IMR-90 (cell line): Measurements from ENCODE around the gene HSPG2.

Experiments used
- BHLHE40 ChIP-seq: fragments of 150-350 bp; IDR thresholded peaks from 2 replicates; pipeline ENCODE4 v1.6.1; 2016; ENCODE audit warnings: mild to moderate bottlenecking, low read depth, low read length
- CEBPB ChIP-seq: IDR thresholded peaks from 2 replicates; pipeline ENCODE4 v1.6.1; 2012; ENCODE audit warnings: low read depth, low read length, improper control_type of control experiment
- CTCF ChIP-seq: conservative IDR thresholded peaks from 2 replicates; pipeline ENCODE4 v1.5.1; 2012; ENCODE audit warnings: mild to moderate bottlenecking, low read depth, low read length, improper control_type of control experiment
- MAFK ChIP-seq: IDR thresholded peaks from 2 replicates; pipeline ENCODE4 v1.6.1; 2012; ENCODE audit warnings: low read depth, low read length, improper control_type of control experiment
- MXI1 ChIP-seq: IDR thresholded peaks from 2 replicates; pipeline ENCODE4 v1.6.1; 2012; ENCODE audit warnings: low read depth, mild to moderate bottlenecking, low read length, moderate library complexity, borderline replicate concordance
- POLR2A ChIP-seq: IDR thresholded peaks from 2 replicates; pipeline ENCODE4 v1.6.1; 2012; ENCODE audit warnings: mild to moderate bottlenecking, low read depth, low read length
- RAD21 ChIP-seq: IDR thresholded peaks from 2 replicates; pipeline ENCODE4 v1.6.1; 2012; ENCODE audit warnings: low read length, improper control_type of control experiment
- SMC3 ChIP-seq: fragments of 150-350 bp; IDR thresholded peaks from 2 replicates; pipeline ENCODE4 v1.6.1; 2016; ENCODE audit warnings: low read depth, mild to moderate bottlenecking, antibody characterized with exemption, low read length, moderate library complexity
- USF2 ChIP-seq: fragments of 150-350 bp; IDR thresholded peaks from 2 replicates; pipeline ENCODE4 v1.6.1; 2017; ENCODE audit warnings: mild to moderate bottlenecking, antibody characterized with exemption, low read length, low read depth

- TF ChIP-seq SMC3 (no peak), CTCF (no peak), RAD21 (no peak), POLR2A (no peak), BHLHE40 (no peak), MAFK (no peak), USF2 (no peak), CEBPB (no peak), MXI1 (no peak)
These were observed 49.3 kb downstream of the HSPG2 start for GRCh38 chr1:21887796-21888195.
